Trophoblast cell (in vitro differentiated cells and primary cell): ENCODE measurements around the gene SYT15.
"Not testable (repeated sequence)": the region's sequence is repeated elsewhere in the genome, so short reads cannot be mapped to it uniquely, and the experiment has no call there.

Experiments used
- DNase-seq, 2 donors: peaks; one replicate each; pipeline ENCODE4 v3.0.0-alpha.2; 2016
- H2AFZ ChIP-seq: 2 replicates; pipeline ENCODE4 v1.6.1; 2013; ENCODE audit warnings: low read length, moderate library complexity, mild to moderate bottlenecking; ENCODE audit not compliant: insufficient read depth, poor library complexity
- H2AK5ac ChIP-seq: 2 replicates; pipeline ENCODE4 v1.6.1; 2013; ENCODE audit warnings: mild to moderate bottlenecking, low read length
- H2BK120ac ChIP-seq: 2 replicates; pipeline ENCODE4 v1.6.1; 2013; ENCODE audit warnings: low read length, mild to moderate bottlenecking, moderate library complexity; ENCODE audit not compliant: insufficient read depth, poor library complexity
- H2BK12ac ChIP-seq: 2 replicates; pipeline ENCODE4 v1.6.1; 2013; ENCODE audit warnings: mild to moderate bottlenecking, low read length, moderate library complexity
- H2BK5ac ChIP-seq: 2 replicates; pipeline ENCODE4 v1.6.1; 2013; ENCODE audit warnings: low read length, low read depth, moderate library complexity, mild to moderate bottlenecking; ENCODE audit not compliant: poor library complexity
- H3K14ac ChIP-seq: 2 replicates; pipeline ENCODE4 v1.6.1; 2013; ENCODE audit warnings: mild to moderate bottlenecking, low read length
- H3K18ac ChIP-seq: 2 replicates; pipeline ENCODE4 v1.6.1; 2013; ENCODE audit warnings: mild to moderate bottlenecking, low read length
- H3K23ac ChIP-seq: 2 replicates; pipeline ENCODE4 v1.6.1; 2013; ENCODE audit warnings: low read length
- H3K27ac ChIP-seq: 2 replicates; pipeline ENCODE4 v1.5.1; 2013; ENCODE audit warnings: low read depth, mild to moderate bottlenecking, inconsistent platforms, low read length, moderate library complexity
- H3K27me3 ChIP-seq: 2 replicates; pipeline ENCODE4 v1.6.1; 2013; ENCODE audit warnings: inconsistent platforms, mild to moderate bottlenecking, low read length, moderate library complexity; ENCODE audit not compliant: insufficient read depth
- H3K36me3 ChIP-seq, 2 experiments: 1 replicate in 1 of 2; 2 replicates in 1 of 2; pipeline ENCODE4 v1.6.1; 2013; ENCODE audit warnings: low read length in 2 of 2, mild to moderate bottlenecking in 2 of 2, moderate library complexity in 1 of 2; ENCODE audit not compliant: insufficient read depth in 2 of 2, control insufficient read depth in 1 of 2
- H3K4ac ChIP-seq: 2 replicates; pipeline ENCODE4 v1.6.1; 2013; ENCODE audit warnings: low read depth, mild to moderate bottlenecking, low read length, moderate library complexity
- H3K4me1 ChIP-seq, 2 experiments: 1 replicate in 1 of 2; 2 replicates in 1 of 2; pipeline ENCODE4 v1.6.1; 2013; ENCODE audit warnings: low read length in 2 of 2, mild to moderate bottlenecking in 2 of 2, moderate library complexity in 1 of 2; ENCODE audit not compliant: insufficient read depth in 2 of 2, control insufficient read depth in 1 of 2
- H3K4me2 ChIP-seq: 2 replicates; pipeline ENCODE4 v1.6.1; 2013; ENCODE audit warnings: inconsistent platforms, mild to moderate bottlenecking, low read length, moderate library complexity
- H3K4me3 ChIP-seq: 2 replicates; pipeline ENCODE4 v1.5.1; 2013; ENCODE audit warnings: mild to moderate bottlenecking, low read depth, low read length, inconsistent platforms
- H3K79me1 ChIP-seq: one replicate; pipeline ENCODE4 v1.6.1; 2013; ENCODE audit warnings: low read length
- H3K79me2 ChIP-seq: 2 replicates; pipeline ENCODE4 v1.6.1; 2013; ENCODE audit warnings: low read length, mild to moderate bottlenecking; ENCODE audit not compliant: control insufficient read depth, insufficient read depth, poor library complexity
- H3K9ac ChIP-seq: 2 replicates; pipeline ENCODE4 v1.6.1; 2013; ENCODE audit warnings: mild to moderate bottlenecking, low read length
- H3K9me3 ChIP-seq: 2 replicates; pipeline ENCODE4 v1.6.1; 2013; ENCODE audit warnings: low read depth, mild to moderate bottlenecking, control low read depth, inconsistent platforms, low read length; ENCODE audit not compliant: insufficient read depth
- H4K12ac ChIP-seq: 2 replicates; pipeline ENCODE4 v1.6.1; 2013; ENCODE audit warnings: low read depth, mild to moderate bottlenecking, low read length, moderate library complexity
- H4K8ac ChIP-seq: 2 replicates; pipeline ENCODE4 v1.6.1; 2013; ENCODE audit warnings: low read depth, mild to moderate bottlenecking, low read length, moderate library complexity
- H4K91ac ChIP-seq: one replicate; pipeline ENCODE4 v1.6.1; 2013; ENCODE audit warnings: low read depth, mild to moderate bottlenecking, low read length, moderate library complexity
- WGBS: extraction: QIAGEN DNeasy Blood & Tissue Kit; methylation state at CpG from one replicate; pipeline ENCODE4 v1.1.7; 2013; ENCODE audit warnings: missing lambda C conversion rate; ENCODE audit not compliant: insufficient read length, insufficient coverage; ENCODE audit errors: extremely low coverage; 5-methylcytosine and 5-hydroxymethylcytosine counted together

SYT15 gene

DNA sequence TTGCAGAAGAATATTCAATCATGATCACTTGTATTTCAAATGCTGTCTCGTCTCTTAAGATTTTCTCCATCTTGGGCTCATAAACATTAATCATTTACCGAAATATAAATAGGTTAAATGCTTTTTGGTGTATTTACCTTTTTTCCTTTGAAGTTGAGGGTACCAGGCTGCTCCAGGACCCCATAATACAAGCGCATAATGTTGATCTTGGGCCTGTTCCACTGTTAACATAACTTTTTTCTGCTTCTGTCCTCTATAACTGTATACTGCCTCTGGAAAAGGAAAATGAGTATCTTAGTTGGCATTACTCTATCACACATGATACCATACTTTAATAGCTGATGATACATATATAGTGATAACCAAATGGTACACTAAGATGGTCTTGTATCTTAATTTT lies 51.9 kb downstream of the SYT15 start:
- not testable (repeated sequence) for H3K36me3 ChIP-seq, H4K91ac ChIP-seq, H3K79me1 ChIP-seq, H2BK5ac ChIP-seq, H3K4me3 ChIP-seq, H4K12ac ChIP-seq, H3K79me2 ChIP-seq, H3K4ac ChIP-seq, H3K4me2 ChIP-seq, H3K18ac ChIP-seq, H3K23ac ChIP-seq, H2AK5ac ChIP-seq, H3K27me3 ChIP-seq, H3K9me3 ChIP-seq, H4K8ac ChIP-seq, DNase-seq, H2BK120ac ChIP-seq, H3K9ac ChIP-seq, H3K4me1 ChIP-seq, H3K27ac ChIP-seq, H2BK12ac ChIP-seq, H2AFZ ChIP-seq, H3K14ac ChIP-seq
- no CpG with 5 or more reads among the region's 3 CpGs for WGBS

DNA sequence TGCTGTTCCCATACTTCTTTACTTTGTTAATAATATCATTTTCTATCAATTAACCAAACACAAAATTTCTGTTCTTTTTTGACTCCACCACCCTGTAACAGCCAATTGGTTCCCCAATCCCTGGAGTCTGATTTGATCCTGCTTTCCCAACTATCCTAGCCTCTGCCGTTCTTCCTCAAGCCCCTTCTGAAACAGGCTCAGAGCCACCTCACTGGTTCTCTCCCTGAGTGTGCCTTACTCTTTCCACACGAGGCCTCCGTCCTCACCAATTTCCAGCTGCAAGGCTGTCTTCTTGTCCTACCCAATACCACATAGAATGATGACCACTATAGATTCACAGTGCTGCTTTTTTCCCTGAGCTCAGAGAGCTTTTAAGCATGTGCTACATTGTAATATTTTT lies 52.8 kb downstream of the SYT15 start:
- H4K8ac ChIP-seq, H2AK5ac ChIP-seq, H3K18ac ChIP-seq, H3K4me3 ChIP-seq, H2BK12ac ChIP-seq, H2BK120ac ChIP-seq, H3K27ac ChIP-seq, H3K4ac ChIP-seq, H3K4me2 ChIP-seq, H2AFZ ChIP-seq, H3K23ac ChIP-seq, H3K36me3 ChIP-seq, H3K4me1 ChIP-seq, H3K14ac ChIP-seq, H3K79me2 ChIP-seq, H3K27me3 ChIP-seq, H3K9ac ChIP-seq, H2BK5ac ChIP-seq, H4K91ac ChIP-seq, H3K79me1 ChIP-seq, H4K12ac ChIP-seq, DNase-seq, H3K9me3 ChIP-seq: not testable (repeated sequence)
- WGBS = no CpG with 5 or more reads among the region's 3 CpGs

DNA sequence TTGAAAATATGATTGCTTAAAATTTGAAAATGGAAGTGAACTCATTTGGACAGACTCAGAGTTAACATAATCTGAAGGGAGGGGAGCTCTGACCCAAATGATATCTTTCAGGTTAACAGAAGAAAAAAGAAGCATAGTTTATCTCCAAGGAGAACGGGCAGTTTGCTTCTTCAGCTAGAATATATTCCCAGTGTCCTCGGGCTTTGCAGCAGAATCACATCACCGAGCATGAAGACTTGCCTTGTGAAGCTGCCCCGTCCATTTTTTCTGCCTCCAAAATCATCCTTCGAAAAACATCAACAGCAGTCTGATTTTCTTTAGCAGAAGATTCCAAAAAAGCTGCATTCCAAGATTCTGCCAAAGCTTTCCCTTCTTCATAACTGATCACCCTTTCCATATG lies 55.8 kb downstream of the SYT15 start:
- H3K4ac ChIP-seq = not testable (repeated sequence)
- no CpG with 5 or more reads among the region's 5 CpGs for WGBS

GRCh38 chr10:46635364-46635959 lies 56.5 kb downstream of the SYT15 start:
- not testable (repeated sequence) for H3K23ac ChIP-seq, H3K14ac ChIP-seq, H3K79me2 ChIP-seq, H2AFZ ChIP-seq, H2BK120ac ChIP-seq, H3K27ac ChIP-seq, H3K9me3 ChIP-seq, H4K8ac ChIP-seq, H3K27me3 ChIP-seq, H2BK12ac ChIP-seq, H3K36me3 ChIP-seq, H3K4me1 ChIP-seq, H3K79me1 ChIP-seq, H4K91ac ChIP-seq, H3K9ac ChIP-seq, DNase-seq, H2BK5ac ChIP-seq, H3K4me3 ChIP-seq, H2AK5ac ChIP-seq, H3K4ac ChIP-seq, H3K18ac ChIP-seq, H4K12ac ChIP-seq, H3K4me2 ChIP-seq
- no CpG with 5 or more reads among the region's 63 CpGs for WGBS

More for the DNA sequence above, 55.8 kb downstream of the SYT15 start:
- not testable (repeated sequence) for H3K18ac ChIP-seq, H3K27ac ChIP-seq, H2AK5ac ChIP-seq, H4K91ac ChIP-seq, H4K12ac ChIP-seq, H3K4me2 ChIP-seq, H2BK12ac ChIP-seq, H3K79me1 ChIP-seq, DNase-seq, H3K14ac ChIP-seq, H3K9me3 ChIP-seq, H4K8ac ChIP-seq, H2BK5ac ChIP-seq, H3K9ac ChIP-seq, H2AFZ ChIP-seq, H3K4me3 ChIP-seq, H2BK120ac ChIP-seq, H3K79me2 ChIP-seq, H3K27me3 ChIP-seq, H3K23ac ChIP-seq, H3K4me1 ChIP-seq, H3K36me3 ChIP-seq
